ENCODE measurements around the gene EXOC7.

EXOC7 gene

GRCh38 chr17:76123749-76124581, 20.4 kb upstream of the EXOC7 start:
- no peak for DNase-seq (ENCODE audit: extremely low read depth, low read depth)
- TF ChIP-seq, protein P1, sequence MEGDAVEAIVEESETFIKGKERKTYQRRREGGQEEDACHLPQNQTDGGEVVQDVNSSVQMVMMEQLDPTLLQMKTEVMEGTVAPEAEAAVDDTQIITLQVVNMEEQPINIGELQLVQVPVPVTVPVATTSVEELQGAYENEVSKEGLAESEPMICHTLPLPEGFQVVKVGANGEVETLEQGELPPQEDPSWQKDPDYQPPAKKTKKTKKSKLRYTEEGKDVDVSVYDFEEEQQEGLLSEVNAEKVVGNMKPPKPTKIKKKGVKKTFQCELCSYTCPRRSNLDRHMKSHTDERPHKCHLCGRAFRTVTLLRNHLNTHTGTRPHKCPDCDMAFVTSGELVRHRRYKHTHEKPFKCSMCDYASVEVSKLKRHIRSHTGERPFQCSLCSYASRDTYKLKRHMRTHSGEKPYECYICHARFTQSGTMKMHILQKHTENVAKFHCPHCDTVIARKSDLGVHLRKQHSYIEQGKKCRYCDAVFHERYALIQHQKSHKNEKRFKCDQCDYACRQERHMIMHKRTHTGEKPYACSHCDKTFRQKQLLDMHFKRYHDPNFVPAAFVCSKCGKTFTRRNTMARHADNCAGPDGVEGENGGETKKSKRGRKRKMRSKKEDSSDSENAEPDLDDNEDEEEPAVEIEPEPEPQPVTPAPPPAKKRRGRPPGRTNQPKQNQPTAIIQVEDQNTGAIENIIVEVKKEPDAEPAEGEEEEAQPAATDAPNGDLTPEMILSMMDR (IDR thresholded peaks at IDR 0.05; ENCODE audit: low read depth, low read length, missing control alignments) = no peak
- H3K4me3 ChIP-seq (replicated peaks; ENCODE audit: low read depth, low read length) = no peak overlapping the region

GRCh38 chr17:76123191-76123499, 19.6 kb upstream of the EXOC7 start:
- no peak for DNase-seq (ENCODE audit: extremely low read depth, low read depth)
- H3K4me3 ChIP-seq (replicated peaks; ENCODE audit: low read depth, low read length) = no peak overlapping the region
- TF ChIP-seq, protein P1 (IDR thresholded peaks at IDR 0.05; ENCODE audit: low read depth, low read length, missing control alignments) = no peak

- no peak overlapping the region for H3K4me3 ChIP-seq (replicated peaks; ENCODE audit: low read depth, low read length)
- DNase-seq (ENCODE audit: extremely low read depth, low read depth) = no peak
- TF ChIP-seq, protein P1 (IDR thresholded peaks at IDR 0.05; ENCODE audit: low read depth, low read length, missing control alignments) = no peak
Observed at GRCh38 chr17:76122431-76123190, 19.0 kb upstream of the EXOC7 start.

DNA sequence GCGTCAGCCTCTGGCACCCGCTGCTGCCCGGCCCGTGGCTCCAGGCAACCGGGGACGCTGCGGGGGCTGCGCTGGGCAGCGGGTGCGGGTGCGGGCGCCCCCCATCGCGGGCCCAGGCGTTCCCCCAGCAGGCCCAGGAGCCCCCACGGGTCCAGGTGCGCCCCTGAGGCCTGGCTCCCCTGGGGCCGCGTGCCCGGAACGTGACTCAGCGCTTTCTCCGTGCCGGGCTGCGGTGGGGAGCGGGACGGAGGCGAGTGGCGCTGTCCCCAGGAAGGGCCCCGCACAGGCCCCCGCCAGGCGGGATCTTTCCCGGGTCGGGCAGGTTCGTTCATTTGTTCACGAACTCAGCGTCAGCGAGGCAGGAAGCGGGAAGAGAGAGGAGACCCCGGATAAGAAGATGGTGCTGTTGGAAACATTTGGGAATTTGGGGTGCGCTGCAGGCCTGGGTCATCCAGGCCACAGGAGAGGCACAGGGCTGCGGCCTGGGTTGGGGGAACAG, 18.4 kb upstream of the EXOC7 start:
- no peak for DNase-seq (ENCODE audit: extremely low read depth, low read depth)
- no peak overlapping the region for H3K4me3 ChIP-seq (replicated peaks; ENCODE audit: low read depth, low read length)
- TF ChIP-seq, protein P1 (IDR thresholded peaks at IDR 0.05; ENCODE audit: low read depth, low read length, missing control alignments) = no peak

DNA sequence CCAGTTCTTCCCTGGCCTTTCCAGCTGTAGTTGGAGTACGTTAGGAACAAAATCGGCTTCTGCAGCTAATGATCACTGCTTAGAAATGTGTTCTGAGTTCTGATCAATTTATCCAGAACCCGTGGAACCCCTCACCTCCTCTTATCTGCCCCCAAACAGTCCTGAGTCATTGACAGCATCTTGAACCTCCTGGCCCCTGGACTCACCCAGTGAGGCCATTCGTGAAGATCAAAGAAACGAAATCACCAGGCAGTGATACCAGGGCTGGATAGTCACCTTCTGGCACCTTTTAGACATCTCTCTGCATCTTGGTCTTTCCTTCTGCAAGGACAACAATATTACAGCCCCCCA, 17.0 kb upstream of the EXOC7 start:
- TF ChIP-seq, protein P1 (IDR thresholded peaks at IDR 0.05; ENCODE audit: low read depth, low read length, missing control alignments) = no peak
- no peak for DNase-seq (ENCODE audit: extremely low read depth, low read depth)
- H3K4me3 ChIP-seq (replicated peaks; ENCODE audit: low read depth, low read length) = no peak overlapping the region

GRCh38 chr17:76119409-76120371, 16.1 kb upstream of the EXOC7 start:
- TF ChIP-seq, protein P1 (IDR thresholded peaks at IDR 0.05; ENCODE audit: low read depth, low read length, missing control alignments) = no peak
- H3K4me3 ChIP-seq (replicated peaks; ENCODE audit: low read depth, low read length) = no peak overlapping the region
- DNase-seq (ENCODE audit: extremely low read depth, low read depth) = no peak
